GM20431 (cell line): Measurements from ENCODE around the gene SHISA6.

Experiments used
- in situ Hi-C: fragments of 300-500 bp; cut with MseI, MboI; formaldehyde crosslinking; loops from one replicate; pipeline ENCODE4 v1.15.0; 2020; ENCODE audit warnings: low sequenced_read_pairs; ENCODE audit not compliant: unreplicated experiment

SHISA6 gene

GRCh38 chr17:11264183-11264871 is 23.3 kb downstream of the SHISA6 start:
- in situ Hi-C loops, result no loop called here

- in situ Hi-C loops, result no loop called here
These were observed 27.1 kb downstream of the SHISA6 start for GRCh38 chr17:11267999-11268575.

GRCh38 chr17:11269210-11269609 is 28.2 kb downstream of the SHISA6 start:
- in situ Hi-C loops, result no loop called here

- in situ Hi-C loops, result no loop called here
These were observed 31.2 kb downstream of the SHISA6 start for GRCh38 chr17:11272191-11272590.

- in situ Hi-C loops, result no loop called here
These were observed 32.6 kb downstream of the SHISA6 start for GRCh38 chr17:11273596-11273995.

GRCh38 chr17:11274106-11274505 is 33.1 kb downstream of the SHISA6 start:
- in situ Hi-C loops, result no loop called here

GRCh38 chr17:11276486-11276885 is 35.5 kb downstream of the SHISA6 start:
- in situ Hi-C loops, result no loop called here

- in situ Hi-C loops, result no loop called here
These were observed 37.4 kb downstream of the SHISA6 start for GRCh38 chr17:11278186-11278991.

- in situ Hi-C loops, result no loop called here
These were observed 37.9 kb downstream of the SHISA6 start for GRCh38 chr17:11278992-11279270.

- in situ Hi-C loops, result no loop called here
These were observed 38.8 kb downstream of the SHISA6 start for GRCh38 chr17:11279776-11280344.

- in situ Hi-C loops, result no loop called here
These were observed 41.6 kb downstream of the SHISA6 start for GRCh38 chr17:11282586-11282985.

- in situ Hi-C loops, result no loop called here
These were observed 43.8 kb downstream of the SHISA6 start for GRCh38 chr17:11284811-11285210.

- in situ Hi-C loops, result no loop called here
These were observed 44.9 kb downstream of the SHISA6 start for GRCh38 chr17:11285946-11286345.

GRCh38 chr17:11287791-11288190 is 46.8 kb downstream of the SHISA6 start:
- in situ Hi-C loops, result no loop called here

GRCh38 chr17:11290814-11291213 is 49.8 kb downstream of the SHISA6 start:
- in situ Hi-C loops, result no loop called here

GRCh38 chr17:11292491-11292890 is 51.5 kb downstream of the SHISA6 start:
- in situ Hi-C loops, result no loop called here

GRCh38 chr17:11293480-11293879 is 52.5 kb downstream of the SHISA6 start:
- in situ Hi-C loops, result no loop called here

- in situ Hi-C loops, result no loop called here
These were observed 53.8 kb downstream of the SHISA6 start for GRCh38 chr17:11294826-11295225.

GRCh38 chr17:11296994-11297393 is 56.0 kb downstream of the SHISA6 start:
- in situ Hi-C loops, result no loop called here

GRCh38 chr17:11298401-11298800 is 57.4 kb downstream of the SHISA6 start:
- in situ Hi-C loops, result no loop called here

- in situ Hi-C loops, result no loop called here
These were observed 59.2 kb downstream of the SHISA6 start for GRCh38 chr17:11300201-11300600.
